GM12878 (cell line): ENCODE data around the gene SERPINB5. TPM values are rescaled to one million over a fixed set of nuclear protein-coding genes. Genes with fewer than 3 reads are reported as not detected.

ENCODE experiments used
- ATAC-seq: fragments of 200-7000 bp; cut with Tn5 transposase; 3 replicates; pipeline ENCODE4 v1.9.1; 2020; ENCODE audit warnings: mild to moderate bottlenecking, moderate library complexity
- BruUV-seq: library from RNA; stranded (reverse); fragments of 400-500 nt; replicated peaks from 2 replicates; lab custom pipeline; 2021; lab: Mats Ljungman, UMichigan
- CTCF ChIA-PET: fragments of 300-600 bp; sonication (Branson Sonifier 250); formaldehyde crosslinking; extraction: SDS; loops from one replicate; lab custom pipeline; 2021; ENCODE audit warnings: inconsistent platforms; lab: Yijun Ruan, JAX
- POLR2A ChIA-PET: fragments of 350-600 bp; formaldehyde crosslinking; extraction: SDS; loops from one replicate; lab custom pipeline; 2021; ENCODE audit warnings: inconsistent platforms; lab: Charles Lee
- RAD21 ChIA-PET: fragments of 300-600 bp; sonication (Branson Sonifier 250); formaldehyde crosslinking; loops from one replicate; lab custom pipeline; 2023; ENCODE audit warnings: antibody characterized with exemption; ENCODE audit not compliant: unreplicated experiment; lab: Charles Lee
- SMC1A ChIA-PET: fragments of 300-600 bp; sonication (Branson Sonifier 250); formaldehyde crosslinking; loops from one replicate; lab custom pipeline; 2023; ENCODE audit not compliant: unreplicated experiment, uncharacterized antibody; lab: Charles Lee
- DNase-seq: peaks from one replicate; pipeline ENCODE4 v3.0.0-alpha.2; 2011; ENCODE audit warnings: low read depth, low spot score
- FAIRE-seq: peaks from 3 replicates; lab custom pipeline; 2011; peaks lifted over from hg19 to GRCh38; lab: Jason Lieb, UNC
- H2AFZ ChIP-seq: 2 replicates; pipeline ENCODE4 v1.6.0; 2011; ENCODE audit warnings: low read depth, low read length, control low read depth; ENCODE audit not compliant: control insufficient read depth
- H3K27ac ChIP-seq: 2 replicates; pipeline ENCODE4 v1.5.1; 2011; ENCODE audit warnings: control low read depth; ENCODE audit not compliant: control insufficient read depth, insufficient read depth
- H3K27me3 ChIP-seq, 2 experiments: replicated peaks in 1 of 2; 2 replicates each; pipeline versions ENCODE4 v1.6.0 to v1.6.1; 2011; ENCODE audit warnings: low read length in 1 of 2; ENCODE audit not compliant: control insufficient read depth in 2 of 2, insufficient read depth in 2 of 2
- H3K36me3 ChIP-seq, 2 experiments: 2 replicates each; pipeline ENCODE4 v1.5.1; 2011; ENCODE audit warnings: low read length in 1 of 2; ENCODE audit not compliant: control insufficient read depth in 2 of 2, insufficient read depth in 2 of 2
- H3K4me1 ChIP-seq: 2 replicates; pipeline ENCODE4 v1.6.1; 2011; ENCODE audit warnings: mild to moderate bottlenecking, low read length, moderate library complexity, mixed read lengths; ENCODE audit not compliant: control insufficient read depth, insufficient read depth
- H3K4me2 ChIP-seq: 2 replicates; pipeline ENCODE4 v1.6.0; 2011; ENCODE audit warnings: control low read depth; ENCODE audit not compliant: control insufficient read depth, insufficient read depth
- H3K4me3 ChIP-seq: fragments of 200-600 bp; sonication (generic); 2 replicates; pipeline ENCODE4 v1.5.1; 2016
- H3K79me2 ChIP-seq: 2 replicates; pipeline ENCODE4 v1.6.0; 2011; ENCODE audit warnings: low read length; ENCODE audit not compliant: control insufficient read depth, insufficient read depth
- H3K9ac ChIP-seq: 2 replicates; pipeline ENCODE4 v1.8.0; 2011; ENCODE audit warnings: low read length, control low read depth, mixed read lengths; ENCODE audit not compliant: control insufficient read depth, insufficient read depth
- H3K9me3 ChIP-seq: replicated peaks from 3 replicates; pipeline ENCODE4 v1.5.1; 2011; ENCODE audit warnings: mild to moderate bottlenecking, low read length; ENCODE audit not compliant: control insufficient read depth, insufficient read depth
- H4K20me1 ChIP-seq: 2 replicates; pipeline ENCODE4 v1.6.0; 2011; ENCODE audit not compliant: control insufficient read depth, insufficient read depth
- DPF2 ChIP-seq: fragments of 450-650 bp; IDR thresholded peaks from 2 replicates; pipeline ENCODE4 v1.6.1; 2017; ENCODE audit warnings: mild to moderate bottlenecking
- FOS ChIP-seq: IDR thresholded peaks from 3 replicates; pipeline ENCODE4 v1.6.1; 2011; ENCODE audit warnings: borderline replicate concordance; ENCODE audit not compliant: insufficient read length; ENCODE audit errors: extremely low read depth
- MTA3 ChIP-seq: IDR thresholded peaks from 2 replicates; pipeline ENCODE4 v1.6.1; 2012; ENCODE audit warnings: low read length, inconsistent platforms, borderline replicate concordance
- NFIC ChIP-seq: IDR thresholded peaks from 2 replicates; pipeline ENCODE4 v1.6.1; 2012; ENCODE audit warnings: low read depth, mild to moderate bottlenecking, inconsistent platforms, low read length, moderate library complexity
- NFXL1 ChIP-seq: fragments of 450-650 bp; IDR thresholded peaks from 2 replicates; pipeline ENCODE4 v1.6.1; 2017; ENCODE audit warnings: antibody characterized with exemption, mild to moderate bottlenecking, borderline replicate concordance
- POLR2AphosphoS5 ChIP-seq: IDR thresholded peaks from 2 replicates; pipeline ENCODE4 v1.6.1; 2011; ENCODE audit warnings: mild to moderate bottlenecking, low read length, inconsistent platforms
- SKIL ChIP-seq: fragments of 450-650 bp; IDR thresholded peaks from 2 replicates; pipeline ENCODE4 v1.6.1; 2017; ENCODE audit warnings: mild to moderate bottlenecking, low read depth, inconsistent platforms; ENCODE audit not compliant: poor library complexity, severe bottlenecking
- WGBS: methylation state at CpG from one replicate; pipeline ENCODE4 v1.1.6; 2016; ENCODE audit warnings: low lambda C conversion rate; ENCODE audit not compliant: insufficient replicate concordance, insufficient coverage; ENCODE audit errors: missing lambda C conversion rate; 5-methylcytosine and 5-hydroxymethylcytosine counted together
- in situ Hi-C: fragments of 300-500 bp; cut with MboI; formaldehyde crosslinking; loops from 9 replicates; pipeline ENCODE4 v1.14.3; 2018; ENCODE audit warnings: mixed read lengths
- intact Hi-C: fragments of 100-400 bp; cut with micrococcal nuclease; formaldehyde crosslinking; loops from one replicate; pipeline ENCODE4 v1.14.2; 2022; ENCODE audit not compliant: unreplicated experiment
- polyA plus RNA-seq, 11 experiments: library from polyadenylated mRNA; depleted of rRNA in 4 of 11; unstranded in 6 of 11; stranded (reverse) in 5 of 11; fragments of >200 nt; fragmentation: Nextera tagmentation in 4 of 11; fragmentation: Illumina TruSeq in 1 of 11; extraction: Ambion mirVana in 4 of 11; extraction: Trizol in 1 of 11; gene quantifications; 1 replicate in 1 of 11; 2 replicates in 10 of 11; pipeline versions ENCODE4 v1.2.1 to v1.2.3, GENCODE V29; 2011 to 2016; ENCODE audit warnings: inconsistent platforms in 2 of 11, missing spikeins in 2 of 11, low read depth in 1 of 11
- total RNA-seq, 4 experiments: library from RNA; depleted of rRNA in 3 of 4; stranded (reverse); fragments of >200 nt in 3 of 4; fragmentation: Illumina TruSeq in 1 of 4; extraction: Trizol in 1 of 4; gene quantifications; 2 replicates each; pipeline versions ENCODE4 v1.2.1 to v1.2.3, GENCODE V29; 2013 to 2021
- TF ChIP-seq, protein P1 (sequence below): fragments of 450-650 bp; IDR thresholded peaks from 2 replicates; pipeline ENCODE4 v1.6.1; 2016; ENCODE audit warnings: mild to moderate bottlenecking

SERPINB5 gene
- total and polyA plus RNA-seq, 10 of the 15 experiments (the other 5 are each of a cell fraction or from before 2014, with no cell fraction given): 0.03 to 0.04 TPM; not detected in 8

- no peak overlapping the region for H3K4me2 ChIP-seq
Observed at GRCh38 chr18:63514326-63514725, 37.6 kb downstream of the SERPINB5 start.

More at GRCh38 chr18:63514326-63514725, 37.6 kb downstream of the SERPINB5 start:
- H3K79me2 ChIP-seq: no peaks in the 10 kb centered on the region
- in situ Hi-C loops: loop anchor here (25.0 kb wide), 1 partner anchor 473 kb away; no protein-coding TSS in a partner anchor
- 16% methylated on average over 6 of the region's 6 CpGs for WGBS
- SMC1A ChIA-PET: interaction anchor here (7.1 kb wide), 1 partner anchor 64 kb away, joined by 130 read pairs; no protein-coding TSS in a partner anchor
- no peak for FAIRE-seq
- POLR2A ChIA-PET: no interaction called here
- no peaks in the 10 kb centered on the region for H3K36me3 ChIP-seq
- H4K20me1 ChIP-seq: no peaks in the 10 kb centered on the region
- CTCF ChIA-PET: interaction anchor here (0.7 to 8.2 kb wide), 6 partner anchors 9 to 422 kb away, joined by 3 to 237 read pairs (median 6); no protein-coding TSS in a partner anchor
- no peak for ATAC-seq
- TF ChIP-seq NFXL1 (no peak), POLR2AphosphoS5 (no peak), FOS (no peak), DPF2 (no peak), MTA3 (no peak), NFIC (no peak), SKIL (no peak)
- TF ChIP-seq, protein P1, sequence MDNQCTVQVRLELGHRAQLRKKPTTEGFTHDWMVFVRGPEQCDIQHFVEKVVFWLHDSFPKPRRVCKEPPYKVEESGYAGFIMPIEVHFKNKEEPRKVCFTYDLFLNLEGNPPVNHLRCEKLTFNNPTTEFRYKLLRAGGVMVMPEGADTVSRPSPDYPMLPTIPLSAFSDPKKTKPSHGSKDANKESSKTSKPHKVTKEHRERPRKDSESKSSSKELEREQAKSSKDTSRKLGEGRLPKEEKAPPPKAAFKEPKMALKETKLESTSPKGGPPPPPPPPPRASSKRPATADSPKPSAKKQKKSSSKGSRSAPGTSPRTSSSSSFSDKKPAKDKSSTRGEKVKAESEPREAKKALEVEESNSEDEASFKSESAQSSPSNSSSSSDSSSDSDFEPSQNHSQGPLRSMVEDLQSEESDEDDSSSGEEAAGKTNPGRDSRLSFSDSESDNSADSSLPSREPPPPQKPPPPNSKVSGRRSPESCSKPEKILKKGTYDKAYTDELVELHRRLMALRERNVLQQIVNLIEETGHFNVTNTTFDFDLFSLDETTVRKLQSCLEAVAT: no peak
- H3K9ac ChIP-seq: no peak overlapping the region
- DNase-seq: no peak
- no peak overlapping the region for H3K27ac ChIP-seq
- intact Hi-C loops: no loop called here
- RAD21 ChIA-PET: interaction anchor here (10.9 kb wide), 1 partner anchor 65 kb away, joined by 149 read pairs; no protein-coding TSS in a partner anchor
- H3K4me3 ChIP-seq: no peak overlapping the region
- H3K4me1 ChIP-seq: no peaks in the 10 kb centered on the region
- no peak overlapping the region for H2AFZ ChIP-seq
- no peaks in the 10 kb centered on the region for H3K9me3 ChIP-seq
- 0 out of 4 replicates have a peak, but pooled peaks cover 0 to 1% of the 10 kb centered on the region in 2 experiments for H3K27me3 ChIP-seq
- no TSS peak for BruUV-seq
